Upper lobe of left lung (tissue), 6 donors: Measurements from ENCODE around the gene SNED1. TPM values are rescaled to one million over a fixed set of nuclear protein-coding genes. Genes with fewer than 3 reads are reported as not detected.

ENCODE experiments used
- ATAC-seq, 2 donors: fragments of 200-7000 bp; cut with Tn5 transposase; one replicate each; pipeline ENCODE4 v1.9.1; 2022; ENCODE audit warnings: mild to moderate bottlenecking in 2 of 2, moderate library complexity in 2 of 2; ENCODE audit not compliant: low FRiP score in 2 of 2
- DNase-seq, 2 donors: peaks; one replicate each; pipeline ENCODE4 v3.0.0-alpha.2; 2019 to 2020
- H3K27ac ChIP-seq, 4 donors: fragments of 200-600 bp; sonication (generic); one replicate each; pipeline ENCODE4 v1.5.1; 2016 to 2019
- H3K27me3 ChIP-seq, 4 donors: fragments of 200-600 bp; sonication (generic); one replicate each; pipeline ENCODE4 v1.5.1; 2017 to 2019
- H3K36me3 ChIP-seq, 4 donors: fragments of 200-600 bp; sonication (generic); one replicate each; pipeline ENCODE4 v1.5.1; 2016 to 2019
- H3K4me1 ChIP-seq, 4 donors: fragments of 200-600 bp; sonication (generic); one replicate each; pipeline ENCODE4 v1.5.1; 2018 to 2019
- H3K4me3 ChIP-seq, 4 donors: fragments of 200-600 bp; sonication (generic); one replicate each; pipeline ENCODE4 v1.5.1; 2017 to 2019; ENCODE audit warnings: mild to moderate bottlenecking in 2 of 4, moderate library complexity in 1 of 4
- H3K9me3 ChIP-seq, 4 donors: fragments of 200-600 bp; sonication (generic); one replicate each; pipeline ENCODE4 v1.5.1; 2018 to 2019
- EP300 ChIP-seq, 4 donors: sonication (generic); formaldehyde crosslinking; IDR thresholded peaks; one replicate each; pipeline ENCODE4 v1.5.1; 2017; ENCODE audit warnings: antibody characterized with exemption in 4 of 4, control low read depth in 2 of 4
- POLR2A ChIP-seq, 4 donors: fragments of 450-650 bp; IDR thresholded peaks; one replicate each; pipeline ENCODE4 v1.5.1; 2016 to 2017; ENCODE audit warnings: antibody characterized with exemption in 4 of 4, mild to moderate bottlenecking in 2 of 4
- POLR2AphosphoS5 ChIP-seq, 2 donors: sonication (generic); formaldehyde crosslinking; IDR thresholded peaks; one replicate each; pipeline ENCODE4 v1.5.1; 2017; ENCODE audit warnings: antibody characterized with exemption in 2 of 2
- WGBS, 2 donors: methylation state at CpG; one replicate each; pipeline ENCODE4 v1.1.5; 2017 to 2018; 5-methylcytosine and 5-hydroxymethylcytosine counted together
- total RNA-seq, 6 donors: library from RNA; depleted of rRNA in 4 of 6; stranded (reverse); fragments of >200 nt in 4 of 6; gene quantifications; one replicate each; pipeline versions ENCODE4 v1.1.0 to v1.2.1, GENCODE V29; 2016 to 2021
- TF ChIP-seq, protein P1 (sequence below), 6 experiments: fragments of 450-650 bp in 4 of 6; fragments of 200-600 bp in 2 of 6; sonication (generic) in 2 of 6; IDR thresholded peaks; one replicate each; pipeline ENCODE4 v1.5.1; 2016 to 2019; ENCODE audit warnings: antibody characterized with exemption in 6 of 6
- donor health status: DM: no; HTN: no; CAD: no; lungs with moderate emphysema.
- donor health status: DM: no; HTN: yes; CAD: no; lungs with severe emphysema.

Gene SNED1
- total RNA-seq, 6 donors from 2014 or later: 26.0 to 189 (median 38.9) TPM

- DNase-seq: peak in 1 of 2 donors; percentile 60
- WGBS, 2 donors: 93 to 94% methylated on average over 17 to 20 of the region's 20 CpGs
Observed at GRCh38 chr2:241019441-241020139, 21.2 kb downstream of the SNED1 start.

GRCh38 chr2:241020201-241020600, 21.8 kb downstream of the SNED1 start:
- H3K4me1 ChIP-seq: no peaks in the 10 kb centered on the region
- no peak overlapping the region for H3K27ac ChIP-seq
- H3K36me3 ChIP-seq: peaks cover 0 to 5% (median 2%) of the 10 kb centered on the region in 4 donors
- H3K27me3 ChIP-seq: no peaks in the 10 kb centered on the region
- 99 to 100% methylated on average over 4 to 10 of the region's 10 CpGs for WGBS, 2 donors
- H3K9me3 ChIP-seq: peaks cover 3 to 7% (median 6%) of the 10 kb centered on the region in 4 donors
- ATAC-seq (peak in 1 of 2 donors; percentile 25), DNase-seq (no peak)
- no peak overlapping the region for H3K4me3 ChIP-seq
- TF ChIP-seq EP300 (IDR thresholded peaks at IDR 0.05) (no peak), POLR2AphosphoS5 (IDR thresholded peaks at IDR 0.05) (no peak), POLR2A (IDR thresholded peaks at IDR 0.05) (no peak)
- TF ChIP-seq, protein P1, sequence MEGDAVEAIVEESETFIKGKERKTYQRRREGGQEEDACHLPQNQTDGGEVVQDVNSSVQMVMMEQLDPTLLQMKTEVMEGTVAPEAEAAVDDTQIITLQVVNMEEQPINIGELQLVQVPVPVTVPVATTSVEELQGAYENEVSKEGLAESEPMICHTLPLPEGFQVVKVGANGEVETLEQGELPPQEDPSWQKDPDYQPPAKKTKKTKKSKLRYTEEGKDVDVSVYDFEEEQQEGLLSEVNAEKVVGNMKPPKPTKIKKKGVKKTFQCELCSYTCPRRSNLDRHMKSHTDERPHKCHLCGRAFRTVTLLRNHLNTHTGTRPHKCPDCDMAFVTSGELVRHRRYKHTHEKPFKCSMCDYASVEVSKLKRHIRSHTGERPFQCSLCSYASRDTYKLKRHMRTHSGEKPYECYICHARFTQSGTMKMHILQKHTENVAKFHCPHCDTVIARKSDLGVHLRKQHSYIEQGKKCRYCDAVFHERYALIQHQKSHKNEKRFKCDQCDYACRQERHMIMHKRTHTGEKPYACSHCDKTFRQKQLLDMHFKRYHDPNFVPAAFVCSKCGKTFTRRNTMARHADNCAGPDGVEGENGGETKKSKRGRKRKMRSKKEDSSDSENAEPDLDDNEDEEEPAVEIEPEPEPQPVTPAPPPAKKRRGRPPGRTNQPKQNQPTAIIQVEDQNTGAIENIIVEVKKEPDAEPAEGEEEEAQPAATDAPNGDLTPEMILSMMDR (IDR thresholded peaks at IDR 0.05): no peak

More at GRCh38 chr2:241019441-241020139, 21.2 kb downstream of the SNED1 start:
- Histone ChIP-seq H3K9me3 (peaks cover 0 to under 1% (median under 1%) of the 10 kb centered on the region in 4 donors), H3K4me3 (no peak overlapping the region), H3K27ac (no peak overlapping the region), H3K27me3 (no peaks in the 10 kb centered on the region), H3K4me1 (no peaks in the 10 kb centered on the region), H3K36me3 (peaks cover 0 to 5% (median 2%) of the 10 kb centered on the region in 4 donors)
- ATAC-seq: no peak
- TF ChIP-seq POLR2A (IDR thresholded peaks at IDR 0.05) (no peak), POLR2AphosphoS5 (IDR thresholded peaks at IDR 0.05) (no peak), EP300 (IDR thresholded peaks at IDR 0.05) (no peak)
- TF ChIP-seq, protein P1 (IDR thresholded peaks at IDR 0.05): no peak

- Histone ChIP-seq H3K27ac (no peak overlapping the region), H3K4me3 (no peak overlapping the region), H3K9me3 (peaks cover 8 to 11% (median 11%) of the 10 kb centered on the region in 4 donors)
Observed at GRCh38 chr2:241020629-241021190, 22.3 kb downstream of the SNED1 start.

GRCh38 chr2:241025639-241026038, 27.2 kb downstream of the SNED1 start:
- no peaks in the 10 kb centered on the region for H3K27me3 ChIP-seq
- TF ChIP-seq POLR2A (IDR thresholded peaks at IDR 0.05): no peak
- TF ChIP-seq POLR2AphosphoS5 (IDR thresholded peaks at IDR 0.05): no peak
- TF ChIP-seq, protein P1 (IDR thresholded peaks at IDR 0.05): no peak
- H3K4me3 ChIP-seq: no peak overlapping the region
- WGBS, 2 donors: 65 to 74% methylated on average over 1 of the region's 1 CpG
- H3K4me1 ChIP-seq: no peaks in the 10 kb centered on the region
- H3K36me3 ChIP-seq: peaks cover 0 to 4% (median under 1%) of the 10 kb centered on the region in 4 donors
- ATAC-seq (no peak), DNase-seq (no peak)
- H3K9me3 ChIP-seq: peaks cover 8 to 20% (median 20%) of the 10 kb centered on the region in 4 donors
- no peak overlapping the region for H3K27ac ChIP-seq

More at GRCh38 chr2:241020629-241021190, 22.3 kb downstream of the SNED1 start:
- DNase-seq: no peak
- no peaks in the 10 kb centered on the region for H3K4me1 ChIP-seq
- TF ChIP-seq, protein P1 (IDR thresholded peaks at IDR 0.05): no peak
- TF ChIP-seq EP300 (IDR thresholded peaks at IDR 0.05) (no peak), POLR2A (IDR thresholded peaks at IDR 0.05) (no peak), POLR2AphosphoS5 (IDR thresholded peaks at IDR 0.05) (no peak)
- peaks cover 0 to 5% (median 2%) of the 10 kb centered on the region in 4 donors for H3K36me3 ChIP-seq
- 90 to 92% methylated on average over 7 to 8 of the region's 8 CpGs for WGBS, 2 donors
- H3K27me3 ChIP-seq: no peaks in the 10 kb centered on the region
- ATAC-seq: peak in 1 of 2 donors; percentile 34
